ENCODE measurements around the gene C20orf204.

- no peak for TF ChIP-seq CTCF (IDR thresholded peaks at IDR 0.05)
- no peak for TF ChIP-seq POLR2A (IDR thresholded peaks at IDR 0.05)
Measured at GRCh38 chr20:64041781-64042053, 5.7 kb downstream of the C20orf204 start.
